PC-9 (cell line): Measurements from ENCODE around the gene DMKN.

Source experiments
- EZH2 ChIP-seq: fragments of 200-600 bp; sonication (generic); IDR thresholded peaks from 2 replicates; pipeline ENCODE4 v1.8.0; 2017; ENCODE audit warnings: antibody characterized with exemption, low read depth
- TF ChIP-seq, protein P1 (sequence below): fragments of 200-600 bp; sonication (generic); conservative IDR thresholded peaks from 2 replicates; pipeline ENCODE4 v1.6.1; 2017; ENCODE audit warnings: mixed run types, antibody characterized with exemption, mild to moderate bottlenecking, moderate library complexity

DNA sequence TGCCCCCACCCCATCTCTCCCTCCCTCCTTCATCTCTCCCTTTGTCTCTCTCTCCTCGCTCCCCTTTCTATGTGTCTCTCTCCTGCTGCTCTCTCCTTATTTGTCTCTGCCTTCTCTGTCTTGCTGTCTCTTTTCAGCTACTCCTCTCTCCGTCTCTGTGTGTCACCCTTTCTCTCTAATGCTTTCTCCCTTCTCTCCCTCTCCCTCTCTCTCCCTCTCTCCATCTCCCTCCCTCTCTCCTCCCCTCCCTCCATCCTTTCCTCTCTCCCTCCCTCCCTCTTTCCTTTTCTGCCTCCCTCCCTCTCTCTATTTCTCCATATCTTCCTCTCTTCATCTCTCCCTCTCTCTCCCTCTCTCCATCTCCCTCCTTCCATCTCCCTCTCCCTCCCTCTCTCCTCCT, 49.3 kb upstream of the DMKN start:
- TF ChIP-seq, protein P1, sequence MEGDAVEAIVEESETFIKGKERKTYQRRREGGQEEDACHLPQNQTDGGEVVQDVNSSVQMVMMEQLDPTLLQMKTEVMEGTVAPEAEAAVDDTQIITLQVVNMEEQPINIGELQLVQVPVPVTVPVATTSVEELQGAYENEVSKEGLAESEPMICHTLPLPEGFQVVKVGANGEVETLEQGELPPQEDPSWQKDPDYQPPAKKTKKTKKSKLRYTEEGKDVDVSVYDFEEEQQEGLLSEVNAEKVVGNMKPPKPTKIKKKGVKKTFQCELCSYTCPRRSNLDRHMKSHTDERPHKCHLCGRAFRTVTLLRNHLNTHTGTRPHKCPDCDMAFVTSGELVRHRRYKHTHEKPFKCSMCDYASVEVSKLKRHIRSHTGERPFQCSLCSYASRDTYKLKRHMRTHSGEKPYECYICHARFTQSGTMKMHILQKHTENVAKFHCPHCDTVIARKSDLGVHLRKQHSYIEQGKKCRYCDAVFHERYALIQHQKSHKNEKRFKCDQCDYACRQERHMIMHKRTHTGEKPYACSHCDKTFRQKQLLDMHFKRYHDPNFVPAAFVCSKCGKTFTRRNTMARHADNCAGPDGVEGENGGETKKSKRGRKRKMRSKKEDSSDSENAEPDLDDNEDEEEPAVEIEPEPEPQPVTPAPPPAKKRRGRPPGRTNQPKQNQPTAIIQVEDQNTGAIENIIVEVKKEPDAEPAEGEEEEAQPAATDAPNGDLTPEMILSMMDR = no peak
- TF ChIP-seq EZH2 = no peak
